Activated T-cell treated with anti-CD3 and anti-CD28 coated beads for 48 hours (primary cell): ENCODE data around the gene SAP30.

Experiments used
- DNase-seq: peaks from one replicate; pipeline ENCODE4 v3.0.0-alpha.2; 2020; ENCODE audit warnings: low read depth

The SAP30 gene

GRCh38 chr4:173415092-173415491 lies 44.3 kb downstream of the SAP30 start:
- no peak for DNase-seq

- no peak for DNase-seq
Measured at GRCh38 chr4:173415885-173416653, 45.3 kb downstream of the SAP30 start.

- no peak for DNase-seq
Measured at GRCh38 chr4:173417833-173418232, 47.1 kb downstream of the SAP30 start.

- DNase-seq: no peak
Measured at GRCh38 chr4:173418639-173419038, 47.9 kb downstream of the SAP30 start.

- no peak for DNase-seq
Measured at GRCh38 chr4:173420324-173420752, 49.6 kb downstream of the SAP30 start.

- DNase-seq: no peak
Measured at GRCh38 chr4:173420801-173421200, 50.0 kb downstream of the SAP30 start.

- DNase-seq: no peak
Measured at GRCh38 chr4:173424899-173425805, 54.4 kb downstream of the SAP30 start.

GRCh38 chr4:173426064-173426463 lies 55.3 kb downstream of the SAP30 start:
- no peak for DNase-seq
